Neural crest cell (in vitro differentiated cells): ENCODE data around the gene NINJ1. TPM values are rescaled to one million over a fixed set of nuclear protein-coding genes. Genes with fewer than 3 reads are reported as not detected.

Source experiments
- DNase-seq: peaks from one replicate; pipeline ENCODE4 v3.0.0; 2021; ENCODE audit warnings: low read depth, mixed read lengths, low spot score
- H3K27ac Mint-ChIP-seq: one replicate; pipeline ENCODE4 v1.8.0; 2021; ENCODE audit warnings: mild to moderate bottlenecking, mixed read lengths; ENCODE audit not compliant: unreplicated experiment
- H3K27me3 Mint-ChIP-seq: 2 replicates; pipeline ENCODE4 v1.8.0; 2021; ENCODE audit warnings: low read depth, mild to moderate bottlenecking, mixed read lengths
- H3K36me3 Mint-ChIP-seq: 2 replicates; pipeline ENCODE4 v1.8.0; 2021; ENCODE audit warnings: low read depth, mild to moderate bottlenecking, mixed read lengths
- H3K4me1 Mint-ChIP-seq: 2 replicates; pipeline ENCODE4 v1.8.0; 2021; ENCODE audit warnings: mixed read lengths
- H3K4me3 Mint-ChIP-seq: one replicate; pipeline ENCODE4 v1.8.0; 2021; ENCODE audit warnings: mild to moderate bottlenecking, mixed read lengths
- H3K9me3 Mint-ChIP-seq: 2 replicates; pipeline ENCODE4 v1.8.0; 2021; ENCODE audit warnings: mixed read lengths
- total RNA-seq: library from RNA; stranded (reverse); gene quantifications from 2 replicates; pipeline ENCODE4 v1.2.1, GENCODE V29; 2021
- TF ChIP-seq, protein P1 (sequence below): fragments of 200-600 bp; sonication (generic); conservative IDR thresholded peaks from 2 replicates; pipeline ENCODE4 v1.5.0; 2021; ENCODE audit warnings: antibody characterized with exemption, mild to moderate bottlenecking

The NINJ1 gene
- total RNA-seq, 1 donor from 2014 or later = 17.8 TPM

- H3K4me3 Mint-ChIP-seq = no peak overlapping the region
- peaks cover 16% of the 10 kb centered on the region for H3K4me1 Mint-ChIP-seq
- no peak for DNase-seq
- TF ChIP-seq, protein P1, sequence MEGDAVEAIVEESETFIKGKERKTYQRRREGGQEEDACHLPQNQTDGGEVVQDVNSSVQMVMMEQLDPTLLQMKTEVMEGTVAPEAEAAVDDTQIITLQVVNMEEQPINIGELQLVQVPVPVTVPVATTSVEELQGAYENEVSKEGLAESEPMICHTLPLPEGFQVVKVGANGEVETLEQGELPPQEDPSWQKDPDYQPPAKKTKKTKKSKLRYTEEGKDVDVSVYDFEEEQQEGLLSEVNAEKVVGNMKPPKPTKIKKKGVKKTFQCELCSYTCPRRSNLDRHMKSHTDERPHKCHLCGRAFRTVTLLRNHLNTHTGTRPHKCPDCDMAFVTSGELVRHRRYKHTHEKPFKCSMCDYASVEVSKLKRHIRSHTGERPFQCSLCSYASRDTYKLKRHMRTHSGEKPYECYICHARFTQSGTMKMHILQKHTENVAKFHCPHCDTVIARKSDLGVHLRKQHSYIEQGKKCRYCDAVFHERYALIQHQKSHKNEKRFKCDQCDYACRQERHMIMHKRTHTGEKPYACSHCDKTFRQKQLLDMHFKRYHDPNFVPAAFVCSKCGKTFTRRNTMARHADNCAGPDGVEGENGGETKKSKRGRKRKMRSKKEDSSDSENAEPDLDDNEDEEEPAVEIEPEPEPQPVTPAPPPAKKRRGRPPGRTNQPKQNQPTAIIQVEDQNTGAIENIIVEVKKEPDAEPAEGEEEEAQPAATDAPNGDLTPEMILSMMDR = no peak
- H3K36me3 Mint-ChIP-seq = no peaks in the 10 kb centered on the region
- peak overlapping the region; percentile 35 for H3K27ac Mint-ChIP-seq
- no peaks in the 10 kb centered on the region for H3K9me3 Mint-ChIP-seq
- H3K27me3 Mint-ChIP-seq = no peaks in the 10 kb centered on the region
These were observed 11.3 kb downstream of the NINJ1 start for GRCh38 chr9:93122721-93123221.

- H3K36me3 Mint-ChIP-seq = no peaks in the 10 kb centered on the region
- no peak overlapping the region for H3K27ac Mint-ChIP-seq
- H3K4me3 Mint-ChIP-seq = no peak overlapping the region
- no peaks in the 10 kb centered on the region for H3K9me3 Mint-ChIP-seq
- H3K27me3 Mint-ChIP-seq = no peaks in the 10 kb centered on the region
- no peak for DNase-seq
- TF ChIP-seq, protein P1 = no peak
- peaks cover 9% of the 10 kb centered on the region for H3K4me1 Mint-ChIP-seq
These were observed 12.5 kb downstream of the NINJ1 start for GRCh38 chr9:93121316-93122241.

DNA sequence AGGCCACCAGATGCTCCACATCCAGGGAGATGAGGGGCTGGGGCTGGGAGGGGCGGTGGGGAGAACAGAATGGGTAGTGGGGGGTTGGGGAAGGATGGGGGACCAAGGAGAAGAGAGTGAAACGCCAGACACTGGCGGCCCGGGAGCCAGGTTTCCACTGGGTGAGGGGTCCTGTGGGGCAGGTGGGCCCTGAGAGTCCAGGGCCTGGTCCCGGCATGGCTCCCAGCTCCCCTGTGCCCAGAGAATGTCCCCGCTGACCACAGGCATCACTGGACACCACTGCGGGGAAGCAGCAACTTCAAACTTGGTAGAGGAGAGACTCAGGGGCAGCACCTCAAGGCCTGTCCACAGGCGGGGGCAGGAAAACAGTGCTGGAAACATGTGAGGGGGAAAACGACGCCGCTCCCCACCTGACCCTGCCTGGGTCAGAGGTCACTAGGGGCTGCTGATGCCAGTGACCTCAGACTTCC lies 13.2 kb downstream of the NINJ1 start:
- TF ChIP-seq, protein P1 = no peak
- Mint-ChIP-seq H3K9me3 (no peaks in the 10 kb centered on the region), H3K27me3 (no peaks in the 10 kb centered on the region), H3K27ac (no peak overlapping the region), H3K36me3 (no peaks in the 10 kb centered on the region), H3K4me1 (peaks cover 2% of the 10 kb centered on the region), H3K4me3 (no peak overlapping the region)
- DNase-seq = no peak

- Mint-ChIP-seq H3K4me3 (no peak overlapping the region), H3K36me3 (no peaks in the 10 kb centered on the region), H3K27ac (no peak overlapping the region), H3K4me1 (no peaks in the 10 kb centered on the region), H3K9me3 (no peaks in the 10 kb centered on the region), H3K27me3 (no peaks in the 10 kb centered on the region)
- DNase-seq = no peak
- TF ChIP-seq, protein P1 = no peak
These were observed 13.9 kb downstream of the NINJ1 start for GRCh38 chr9:93119953-93120845.

DNA sequence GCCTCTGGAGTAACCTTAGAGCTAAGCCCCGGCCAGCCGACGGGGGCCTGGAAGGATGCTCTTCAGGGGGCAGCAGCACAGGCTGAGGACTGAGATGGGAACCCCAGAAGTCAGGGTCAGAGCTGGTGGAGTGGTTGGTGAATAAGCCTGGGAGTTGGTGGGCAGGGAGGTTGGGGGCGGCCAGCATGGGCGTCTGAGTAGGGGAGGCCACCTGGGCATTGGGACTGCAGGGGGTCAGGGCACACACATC lies 14.4 kb downstream of the NINJ1 start:
- Mint-ChIP-seq H3K9me3 (no peaks in the 10 kb centered on the region), H3K27ac (peak overlapping the region; percentile 12), H3K36me3 (no peaks in the 10 kb centered on the region), H3K4me1 (no peaks in the 10 kb centered on the region), H3K4me3 (no peak overlapping the region), H3K27me3 (no peaks in the 10 kb centered on the region)
- TF ChIP-seq, protein P1 = no peak
- no peak for DNase-seq
